D721Med (cell line): ENCODE data around the gene PITPNB.

ENCODE experiments used
- DNase-seq: peaks from one replicate; pipeline ENCODE4 v3.0.0; 2011; ENCODE audit warnings: low spot score; ENCODE audit not compliant: insufficient read length
- FAIRE-seq: peaks from 2 replicates; lab custom pipeline; 2011; peaks lifted over from hg19 to GRCh38; lab: Jason Lieb, UNC
- TF ChIP-seq, protein P1 (sequence below): IDR thresholded peaks from 2 replicates; pipeline ENCODE4 v1.5.1; 2012; ENCODE audit warnings: mild to moderate bottlenecking, control low read depth; ENCODE audit not compliant: insufficient read depth; ENCODE audit errors: missing control alignments

The PITPNB gene

DNA sequence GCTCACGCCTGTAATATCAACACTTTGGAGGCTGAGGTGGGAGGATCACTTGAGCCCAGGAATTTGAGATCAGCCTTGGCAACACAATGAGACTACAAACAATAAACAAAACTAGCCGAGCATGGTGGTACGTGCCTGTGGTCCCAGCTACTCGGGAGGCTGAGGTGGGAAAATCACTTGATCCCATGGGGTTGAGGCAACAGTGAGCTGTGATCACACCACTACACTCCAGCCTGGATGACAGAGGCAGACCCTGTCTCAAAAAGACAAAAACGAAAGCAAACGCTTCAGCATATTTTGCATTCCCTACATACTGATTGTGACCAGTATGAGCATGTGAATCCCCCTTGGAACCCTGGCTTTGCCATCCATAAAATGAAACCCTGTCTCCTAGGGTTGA is 83.6 kb downstream of the PITPNB start:
- no peak for DNase-seq
- FAIRE-seq = no peak
- TF ChIP-seq, protein P1, sequence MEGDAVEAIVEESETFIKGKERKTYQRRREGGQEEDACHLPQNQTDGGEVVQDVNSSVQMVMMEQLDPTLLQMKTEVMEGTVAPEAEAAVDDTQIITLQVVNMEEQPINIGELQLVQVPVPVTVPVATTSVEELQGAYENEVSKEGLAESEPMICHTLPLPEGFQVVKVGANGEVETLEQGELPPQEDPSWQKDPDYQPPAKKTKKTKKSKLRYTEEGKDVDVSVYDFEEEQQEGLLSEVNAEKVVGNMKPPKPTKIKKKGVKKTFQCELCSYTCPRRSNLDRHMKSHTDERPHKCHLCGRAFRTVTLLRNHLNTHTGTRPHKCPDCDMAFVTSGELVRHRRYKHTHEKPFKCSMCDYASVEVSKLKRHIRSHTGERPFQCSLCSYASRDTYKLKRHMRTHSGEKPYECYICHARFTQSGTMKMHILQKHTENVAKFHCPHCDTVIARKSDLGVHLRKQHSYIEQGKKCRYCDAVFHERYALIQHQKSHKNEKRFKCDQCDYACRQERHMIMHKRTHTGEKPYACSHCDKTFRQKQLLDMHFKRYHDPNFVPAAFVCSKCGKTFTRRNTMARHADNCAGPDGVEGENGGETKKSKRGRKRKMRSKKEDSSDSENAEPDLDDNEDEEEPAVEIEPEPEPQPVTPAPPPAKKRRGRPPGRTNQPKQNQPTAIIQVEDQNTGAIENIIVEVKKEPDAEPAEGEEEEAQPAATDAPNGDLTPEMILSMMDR = no peak

DNA sequence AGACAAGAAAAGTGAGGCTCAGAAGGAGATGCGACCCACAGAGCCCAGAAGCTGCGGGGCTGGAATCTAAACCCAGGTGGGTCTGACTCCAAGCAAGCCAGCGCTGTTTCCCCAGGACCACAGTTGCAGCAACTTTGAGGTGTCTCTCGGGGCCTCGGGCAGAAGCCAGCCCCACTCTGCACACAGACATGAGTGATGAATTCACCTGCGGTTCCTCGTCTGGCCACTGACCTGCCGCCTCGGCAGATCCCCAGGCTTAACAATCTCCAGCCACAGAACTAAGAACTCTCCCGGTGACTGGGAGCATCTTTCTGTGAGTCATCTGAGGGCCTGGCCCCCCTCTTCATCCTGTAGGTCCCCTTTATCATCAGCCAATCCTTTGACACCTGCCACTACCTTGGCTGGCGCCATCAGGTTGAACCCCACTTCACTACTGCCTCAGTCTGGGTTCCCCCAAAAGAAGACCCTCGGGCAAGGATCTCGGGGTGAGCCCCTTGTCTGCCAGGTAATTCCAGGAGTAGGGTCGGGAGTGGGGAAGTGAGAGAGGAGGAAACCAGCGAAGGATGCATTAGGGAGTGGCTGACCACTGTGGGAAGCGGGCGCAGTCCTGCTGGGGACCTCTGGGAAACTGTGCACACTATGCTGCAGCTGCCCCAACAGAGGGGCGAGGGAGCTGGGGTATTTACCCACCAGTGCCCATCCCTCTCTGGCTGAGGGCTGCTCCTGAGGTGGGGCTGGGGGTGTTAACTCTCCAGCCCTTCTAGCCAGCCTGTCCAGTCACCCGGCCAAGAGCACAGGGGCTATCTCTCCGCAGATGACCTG is 84.5 kb downstream of the PITPNB start:
- TF ChIP-seq, protein P1 = no peak
- FAIRE-seq (no peak), DNase-seq (no peak)

DNA sequence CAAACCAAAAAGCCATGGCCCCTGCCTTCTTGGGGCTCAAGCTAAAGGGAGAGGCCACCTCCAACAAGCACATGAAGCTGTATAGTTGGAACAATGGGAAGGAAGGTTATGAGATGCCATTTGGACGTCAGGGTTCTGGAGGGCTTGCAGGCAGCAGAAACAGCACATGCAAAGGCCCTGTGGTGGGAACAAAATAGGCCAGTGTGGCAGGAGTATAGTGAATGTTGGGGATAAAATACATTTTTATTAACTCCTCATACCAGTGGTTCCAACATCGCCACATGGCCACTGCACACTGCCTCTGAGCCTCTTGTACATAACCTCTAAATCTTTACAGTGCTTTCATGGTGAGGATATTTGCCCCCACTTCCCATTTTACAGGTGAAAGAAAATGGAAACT is 85.3 kb downstream of the PITPNB start:
- DNase-seq = no peak
- FAIRE-seq = no peak
- TF ChIP-seq, protein P1 = no peak

DNA sequence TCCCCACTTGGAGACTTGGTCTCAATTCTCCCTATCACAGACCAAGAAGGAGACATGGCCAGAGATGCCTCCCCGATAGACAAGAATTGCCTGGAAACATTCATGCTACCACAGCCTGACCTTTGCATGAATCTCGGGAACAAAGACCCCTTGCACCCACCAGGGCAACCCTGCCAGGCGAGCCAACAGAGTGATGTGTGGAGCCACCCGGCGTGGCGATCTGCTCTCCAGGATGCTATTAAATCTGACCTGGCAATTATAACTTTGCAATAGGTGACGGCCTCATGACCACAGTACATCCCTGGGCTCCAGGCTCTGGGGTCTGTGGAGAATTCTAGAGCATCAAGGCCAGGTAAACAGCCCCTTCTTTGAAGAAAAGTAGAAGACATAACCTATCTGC is 86.5 kb downstream of the PITPNB start:
- no peak for FAIRE-seq
- no peak for DNase-seq
- TF ChIP-seq, protein P1 = no peak

DNA sequence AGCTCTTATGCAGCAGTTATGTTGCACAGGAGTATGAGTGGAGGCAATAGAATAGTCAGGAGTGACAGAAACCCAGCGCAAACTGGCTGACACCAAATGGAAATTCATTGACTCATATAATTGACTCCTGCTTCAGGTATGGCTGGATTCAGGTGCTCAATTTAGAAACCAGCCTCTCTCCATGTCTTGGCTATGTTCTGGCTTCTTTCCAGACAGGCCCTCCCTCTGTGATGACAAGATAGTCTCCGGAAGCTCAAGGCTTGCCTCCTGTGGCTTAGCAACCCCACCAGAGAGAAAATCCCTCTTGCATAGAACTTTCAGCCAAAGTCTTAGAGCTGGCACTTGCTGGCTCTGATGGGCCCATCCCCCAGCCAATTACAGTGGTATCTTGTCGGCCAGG is 89.4 kb downstream of the PITPNB start:
- TF ChIP-seq, protein P1 = no peak
- FAIRE-seq = no peak
- DNase-seq = no peak

DNA sequence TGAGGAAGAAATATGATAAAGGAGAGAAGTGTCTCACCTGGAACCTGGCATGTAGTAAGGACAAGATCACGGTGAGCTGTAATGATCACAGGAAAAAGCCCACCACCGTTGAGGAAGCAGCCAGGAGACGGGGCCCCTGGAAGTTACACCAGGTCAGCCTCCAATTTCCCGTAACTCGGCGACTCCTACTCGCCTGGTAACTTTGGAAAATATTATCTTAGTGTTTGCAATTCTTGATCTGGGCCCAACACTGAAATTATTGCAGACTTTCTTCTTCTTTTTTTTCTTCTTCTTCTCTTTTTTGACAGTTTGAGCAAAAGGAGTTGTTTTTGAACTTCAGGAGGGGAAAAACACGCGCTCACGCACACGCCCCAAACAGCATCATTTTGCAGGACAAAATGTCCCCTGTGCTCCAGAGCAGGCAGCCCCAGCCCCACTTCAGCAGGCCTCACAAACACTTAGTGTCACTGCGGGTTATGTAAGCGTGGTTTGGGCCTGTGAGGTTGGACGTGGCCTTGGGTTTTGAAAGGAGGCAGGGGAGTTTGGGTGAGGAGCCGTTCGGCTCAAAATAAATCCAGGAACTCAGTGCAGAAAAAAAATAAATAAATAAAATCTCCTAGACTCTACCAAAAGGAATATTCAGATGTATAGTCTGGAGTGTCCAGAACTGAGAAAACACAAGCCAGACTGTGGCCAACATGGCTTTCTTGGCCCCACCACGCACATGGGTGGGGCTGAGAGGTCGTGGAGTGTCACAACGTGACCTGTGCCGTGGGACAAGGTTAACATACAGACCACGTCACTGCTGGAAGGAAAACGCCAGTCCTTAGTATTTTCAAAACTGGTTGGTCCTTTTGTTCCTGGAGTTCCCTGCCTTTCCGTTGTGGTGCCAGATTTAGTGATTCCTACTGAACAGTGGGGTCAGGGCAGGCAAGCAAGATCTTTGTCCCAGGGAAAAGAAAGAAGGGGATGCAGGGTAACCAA is 91.2 kb downstream of the PITPNB start:
- DNase-seq (no peak), FAIRE-seq (no peak)
- TF ChIP-seq, protein P1 = no peak
